Activated T-cell treated with anti-CD3 and anti-CD28 coated beads, Interleukin-2, amount 50 U/mL, for 72 hours (primary cell): Measurements from ENCODE around the gene STAC. TPM values are rescaled to one million over a fixed set of nuclear protein-coding genes. Genes with fewer than 3 reads are reported as not detected.

ENCODE experiments used
- ATAC-seq, 2 donors: fragments of 150-1000 bp; cut with Tn5 transposase; replicated peaks in 1 of 2; 2 replicates each; pipeline ENCODE4 v1.10.0; 2021; ENCODE audit warnings: moderate library complexity in 2 of 2, mild to moderate bottlenecking in 1 of 2
- DNase-seq, 2 donors: peaks; one replicate each; pipeline ENCODE4 v3.0.0; 2021 to 2022; ENCODE audit warnings: mixed read lengths in 1 of 2
- H3K27ac Mint-ChIP-seq: one replicate; pipeline ENCODE4 v1.8.0; 2022; ENCODE audit warnings: mild to moderate bottlenecking, moderate library complexity, mixed read lengths
- H3K27me3 Mint-ChIP-seq: one replicate; pipeline ENCODE4 v1.8.0; 2022; ENCODE audit warnings: low read depth, mixed read lengths
- H3K36me3 Mint-ChIP-seq, 2 donors: one replicate each; pipeline ENCODE4 v1.8.0; 2022; ENCODE audit warnings: mixed read lengths in 2 of 2, mild to moderate bottlenecking in 1 of 2; ENCODE audit not compliant: insufficient read depth in 2 of 2
- H3K4me1 Mint-ChIP-seq: one replicate; pipeline ENCODE4 v1.8.0; 2022; ENCODE audit warnings: low read depth, mixed read lengths
- H3K4me3 Mint-ChIP-seq, 2 donors: one replicate each; pipeline ENCODE4 v1.8.0; 2022; ENCODE audit warnings: mild to moderate bottlenecking in 2 of 2, mixed read lengths in 2 of 2, moderate library complexity in 2 of 2
- H3K9me3 Mint-ChIP-seq, 2 donors: one replicate each; pipeline ENCODE4 v1.8.0; 2022; ENCODE audit warnings: mixed read lengths in 2 of 2
- total RNA-seq, 2 donors: library from RNA; stranded (reverse); gene quantifications; one replicate each; pipeline ENCODE4 v1.2.3, GENCODE V29; 2022

Gene STAC
- total RNA-seq, 2 donors from 2014 or later = not detected

- no peak for DNase-seq
- Mint-ChIP-seq H3K27me3 (no peaks in the 10 kb centered on the region), H3K4me3 (no peak overlapping the region), H3K27ac (no peak overlapping the region), H3K9me3 (no peaks in the 10 kb centered on the region), H3K4me1 (no peaks in the 10 kb centered on the region), H3K36me3 (no peaks in the 10 kb centered on the region)
- no peak for ATAC-seq
Observed at GRCh38 chr3:36520241-36521006, 140.1 kb downstream of the STAC start.

GRCh38 chr3:36521007-36521379 lies 140.7 kb downstream of the STAC start:
- H3K27ac Mint-ChIP-seq = no peak overlapping the region
- no peaks in the 10 kb centered on the region for H3K36me3 Mint-ChIP-seq
- no peaks in the 10 kb centered on the region for H3K4me1 Mint-ChIP-seq
- ATAC-seq = no peak
- no peaks in the 10 kb centered on the region for H3K27me3 Mint-ChIP-seq
- no peak overlapping the region for H3K4me3 Mint-ChIP-seq
- no peaks in the 10 kb centered on the region for H3K9me3 Mint-ChIP-seq
- no peak for DNase-seq

- peaks cover 0 to 1% of the 10 kb centered on the region in 2 donors for H3K9me3 Mint-ChIP-seq
- no peak overlapping the region for H3K4me3 Mint-ChIP-seq
- ATAC-seq (no peak), DNase-seq (no peak)
- H3K27ac Mint-ChIP-seq = no peak overlapping the region
- no peaks in the 10 kb centered on the region for H3K27me3 Mint-ChIP-seq
- H3K4me1 Mint-ChIP-seq = no peaks in the 10 kb centered on the region
- no peaks in the 10 kb centered on the region for H3K36me3 Mint-ChIP-seq
Observed at GRCh38 chr3:36524560-36524959, 144.3 kb downstream of the STAC start.

- H3K27ac Mint-ChIP-seq = no peak overlapping the region
- no peaks in the 10 kb centered on the region for H3K27me3 Mint-ChIP-seq
- no peaks in the 10 kb centered on the region for H3K4me1 Mint-ChIP-seq
- H3K9me3 Mint-ChIP-seq = peaks cover 0 to 1% of the 10 kb centered on the region in 2 donors
- ATAC-seq (no peak), DNase-seq (no peak)
- H3K4me3 Mint-ChIP-seq = no peak overlapping the region
- H3K36me3 Mint-ChIP-seq = no peaks in the 10 kb centered on the region
Observed at GRCh38 chr3:36525115-36525801, 145.0 kb downstream of the STAC start.

- Mint-ChIP-seq H3K9me3 (peaks cover 0 to 2% of the 10 kb centered on the region in 2 donors), H3K36me3 (no peaks in the 10 kb centered on the region), H3K4me3 (no peak overlapping the region), H3K4me1 (no peaks in the 10 kb centered on the region), H3K27me3 (peaks cover 8% of the 10 kb centered on the region), H3K27ac (no peak overlapping the region)
- ATAC-seq = no peak
- DNase-seq = no peak
Observed at GRCh38 chr3:36538136-36538749, 157.9 kb downstream of the STAC start.

GRCh38 chr3:36540888-36541518 lies 160.7 kb downstream of the STAC start:
- H3K27ac Mint-ChIP-seq = no peak overlapping the region
- H3K4me1 Mint-ChIP-seq = no peaks in the 10 kb centered on the region
- no peak for DNase-seq
- H3K4me3 Mint-ChIP-seq = no peak overlapping the region
- peaks cover 0 to 2% of the 10 kb centered on the region in 2 donors for H3K9me3 Mint-ChIP-seq
- no peaks in the 10 kb centered on the region for H3K36me3 Mint-ChIP-seq
- no peaks in the 10 kb centered on the region for H3K27me3 Mint-ChIP-seq
- ATAC-seq = no peak

GRCh38 chr3:36542186-36542585 lies 161.9 kb downstream of the STAC start:
- H3K27me3 Mint-ChIP-seq = no peaks in the 10 kb centered on the region
- no peaks in the 10 kb centered on the region for H3K9me3 Mint-ChIP-seq
- H3K27ac Mint-ChIP-seq = no peak overlapping the region
- DNase-seq = no peak
- no peak for ATAC-seq
- no peaks in the 10 kb centered on the region for H3K4me1 Mint-ChIP-seq
- no peak overlapping the region for H3K4me3 Mint-ChIP-seq
- H3K36me3 Mint-ChIP-seq = no peaks in the 10 kb centered on the region

GRCh38 chr3:36543276-36543997 lies 163.1 kb downstream of the STAC start:
- no peak for ATAC-seq
- Mint-ChIP-seq H3K4me1 (no peaks in the 10 kb centered on the region), H3K36me3 (no peaks in the 10 kb centered on the region), H3K27ac (no peak overlapping the region), H3K27me3 (no peaks in the 10 kb centered on the region), H3K4me3 (no peak overlapping the region), H3K9me3 (no peaks in the 10 kb centered on the region)
- no peak for DNase-seq

GRCh38 chr3:36546226-36546625 lies 165.9 kb downstream of the STAC start:
- H3K9me3 Mint-ChIP-seq = peaks cover 0 to 1% of the 10 kb centered on the region in 2 donors
- DNase-seq (no peak), ATAC-seq (no peak)
- no peak overlapping the region for H3K27ac Mint-ChIP-seq
- H3K4me1 Mint-ChIP-seq = no peaks in the 10 kb centered on the region
- no peak overlapping the region for H3K4me3 Mint-ChIP-seq
- no peaks in the 10 kb centered on the region for H3K27me3 Mint-ChIP-seq
- H3K36me3 Mint-ChIP-seq = no peaks in the 10 kb centered on the region

GRCh38 chr3:36548712-36549111 lies 168.4 kb downstream of the STAC start:
- Mint-ChIP-seq H3K4me1 (no peaks in the 10 kb centered on the region), H3K27me3 (no peaks in the 10 kb centered on the region), H3K27ac (no peak overlapping the region), H3K4me3 (no peak overlapping the region), H3K36me3 (no peaks in the 10 kb centered on the region), H3K9me3 (peaks cover 0 to 1% of the 10 kb centered on the region in 2 donors)
- DNase-seq = no peak
- no peak for ATAC-seq

GRCh38 chr3:36557021-36557707 lies 176.9 kb downstream of the STAC start:
- no peaks in the 10 kb centered on the region for H3K36me3 Mint-ChIP-seq
- no peaks in the 10 kb centered on the region for H3K9me3 Mint-ChIP-seq
- no peak for DNase-seq
- no peaks in the 10 kb centered on the region for H3K4me1 Mint-ChIP-seq
- no peak overlapping the region for H3K27ac Mint-ChIP-seq
- H3K4me3 Mint-ChIP-seq = no peak overlapping the region
- ATAC-seq = peak; percentile 19 to 27
- H3K27me3 Mint-ChIP-seq = peaks cover 14% of the 10 kb centered on the region

GRCh38 chr3:36557708-36558421 lies 177.6 kb downstream of the STAC start:
- H3K27ac Mint-ChIP-seq = no peak overlapping the region
- ATAC-seq = no peak

More at GRCh38 chr3:36557708-36558421, 177.6 kb downstream of the STAC start:
- Mint-ChIP-seq H3K27me3 (peaks cover 14% of the 10 kb centered on the region), H3K4me3 (no peak overlapping the region), H3K9me3 (no peaks in the 10 kb centered on the region), H3K36me3 (no peaks in the 10 kb centered on the region), H3K4me1 (no peaks in the 10 kb centered on the region)
- no peak for DNase-seq
